Endometrial microvascular endothelial cells (primary cell): Measurements from ENCODE around the gene METTL2B. TPM values are rescaled to one million over a fixed set of nuclear protein-coding genes. Genes with fewer than 3 reads are reported as not detected.
"Not testable (repeated sequence)": the region's sequence is repeated elsewhere in the genome, so short reads cannot be mapped to it uniquely, and the experiment has no call there.

Source experiments
- in situ Hi-C: cut with HindIII; loops from 2 replicates; pipeline ENCODE4 v1.10.0; 2017; ENCODE audit warnings: low sequenced_read_pairs, low pct_unique_long_range_greater_than_20kb; ENCODE audit errors: inconsistent ontology term
- total RNA-seq: library from RNA; depleted of rRNA; stranded (reverse); fragments of >200 nt; gene quantifications from one replicate; pipeline ENCODE4 v1.2.3, GENCODE V29; 2015; ENCODE audit errors: inconsistent ontology term

Gene METTL2B
- total RNA-seq, 1 donor from 2014 or later: 24.7 TPM

DNA sequence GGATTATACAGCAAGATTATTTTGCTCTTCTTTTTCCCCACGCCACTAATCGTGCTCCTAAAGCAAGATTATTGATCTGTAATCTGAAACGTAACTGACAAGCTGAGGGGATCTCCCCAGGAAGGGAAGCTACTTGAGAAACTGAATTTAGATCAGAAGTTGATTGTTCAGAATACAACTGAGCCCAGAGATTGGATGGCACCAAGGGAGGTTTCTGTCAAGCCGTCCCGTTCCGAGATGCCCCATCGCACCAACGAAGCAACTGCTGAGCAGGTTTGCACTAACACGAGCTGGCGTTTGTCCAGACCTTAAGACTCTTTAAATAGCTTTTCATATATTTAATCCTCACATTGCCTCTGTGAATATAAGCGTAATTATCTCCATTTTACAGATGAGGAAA is 35.1 kb downstream of the METTL2B start:
- in situ Hi-C loops: not testable (repeated sequence)

DNA sequence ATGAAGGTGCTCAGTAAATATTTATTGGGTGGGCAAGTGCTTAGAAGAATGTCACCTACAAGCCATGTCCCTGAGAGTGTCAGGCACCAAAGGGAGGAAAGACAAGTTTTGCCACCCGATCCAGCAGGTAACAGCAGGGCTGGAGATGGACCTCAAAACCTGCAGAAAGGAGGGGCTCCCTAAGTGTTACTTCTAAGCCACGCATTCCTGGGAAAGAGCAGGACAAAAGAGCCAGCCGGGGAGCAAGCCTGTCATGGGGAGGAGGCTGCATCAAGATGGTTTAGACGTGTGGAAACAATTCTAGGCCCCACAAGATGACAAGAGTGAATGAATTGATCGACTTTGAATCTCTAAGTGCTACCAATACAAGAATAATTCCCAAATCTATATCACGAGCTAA is 38.7 kb downstream of the METTL2B start:
- in situ Hi-C loops: not testable (repeated sequence)

DNA sequence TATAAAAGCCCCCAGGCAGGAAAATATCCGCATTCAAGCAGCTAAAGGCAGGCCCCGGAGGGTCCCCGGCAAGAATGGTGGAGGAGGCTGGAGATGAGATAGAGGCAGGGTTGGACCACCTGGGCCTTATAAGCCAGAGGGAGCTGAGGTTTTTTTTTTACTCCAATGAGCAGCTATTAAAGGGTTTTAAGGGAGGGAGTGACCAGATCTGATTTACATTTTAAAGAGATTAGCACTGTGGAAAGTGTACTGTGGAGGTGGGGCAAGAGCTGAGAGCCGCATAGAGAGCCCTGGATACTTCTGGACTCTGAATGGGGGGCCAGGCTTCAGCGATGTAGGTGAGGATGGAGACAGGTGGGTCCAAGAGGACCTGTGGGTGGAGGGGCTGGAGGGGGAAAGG is 40.5 kb downstream of the METTL2B start:
- in situ Hi-C loops: not testable (repeated sequence)

DNA sequence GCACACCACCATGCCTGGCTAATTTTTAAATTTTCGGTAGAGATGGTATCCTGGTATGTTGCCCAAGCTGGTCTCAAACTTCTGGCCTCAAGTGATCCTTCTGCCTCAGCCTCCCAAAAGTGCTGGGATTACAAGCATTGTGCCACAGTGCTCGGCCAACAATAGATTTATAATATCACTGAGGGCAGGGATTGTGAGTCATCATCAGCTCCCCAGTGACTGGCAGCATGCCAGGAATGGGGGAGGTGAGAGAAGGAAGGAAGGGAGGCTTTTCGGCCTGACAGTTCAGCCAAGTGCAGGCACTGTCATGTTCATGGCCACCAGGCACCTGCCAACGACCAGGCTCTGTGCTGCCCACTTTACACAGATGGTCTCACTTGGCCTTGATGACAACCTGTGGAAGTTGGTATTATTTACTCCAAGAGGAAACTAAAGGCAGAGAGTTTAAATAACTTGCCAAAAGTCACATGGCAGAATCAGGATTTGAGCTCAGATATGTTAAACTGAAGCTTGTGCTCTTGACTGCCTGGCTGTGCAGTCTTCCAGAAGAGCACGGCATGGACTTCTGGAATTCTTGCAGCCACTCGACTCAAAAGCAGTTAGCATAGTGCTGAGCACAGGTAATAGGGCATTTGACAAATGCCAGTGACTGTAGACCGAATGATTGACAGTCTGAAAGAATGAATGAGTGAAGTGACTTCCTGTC is 46.8 kb downstream of the METTL2B start:
- in situ Hi-C loops: not testable (repeated sequence)

DNA sequence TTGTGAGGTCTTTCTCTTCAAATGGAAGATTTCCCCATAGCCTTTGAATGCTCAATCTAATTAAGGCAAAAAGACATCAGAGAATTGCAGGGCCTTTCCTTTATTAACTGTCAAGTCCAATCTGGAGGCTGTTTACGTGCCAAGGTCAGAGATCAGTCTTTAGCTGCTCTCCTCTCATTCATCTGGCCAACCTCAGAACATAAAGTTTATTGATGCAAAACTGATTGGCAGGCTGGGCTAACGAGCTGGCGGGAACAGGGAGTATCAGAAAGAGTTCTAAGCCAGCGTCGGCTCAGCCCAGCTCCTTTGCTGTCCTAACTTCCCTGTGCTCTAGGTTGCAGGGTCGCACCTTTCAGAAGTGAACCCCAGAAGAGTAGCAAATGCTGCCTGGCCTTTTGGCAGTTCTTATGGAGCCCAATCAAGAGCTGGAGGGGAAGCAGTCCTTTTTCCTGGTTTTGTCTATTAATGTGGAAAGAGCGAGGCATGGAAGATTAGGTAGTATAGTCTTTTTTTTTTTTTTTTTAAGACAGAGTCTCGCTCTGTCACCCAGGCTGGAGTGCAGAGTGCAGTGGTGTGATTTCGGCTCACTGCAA is 47.5 kb downstream of the METTL2B start:
- in situ Hi-C loops: not testable (repeated sequence)

DNA sequence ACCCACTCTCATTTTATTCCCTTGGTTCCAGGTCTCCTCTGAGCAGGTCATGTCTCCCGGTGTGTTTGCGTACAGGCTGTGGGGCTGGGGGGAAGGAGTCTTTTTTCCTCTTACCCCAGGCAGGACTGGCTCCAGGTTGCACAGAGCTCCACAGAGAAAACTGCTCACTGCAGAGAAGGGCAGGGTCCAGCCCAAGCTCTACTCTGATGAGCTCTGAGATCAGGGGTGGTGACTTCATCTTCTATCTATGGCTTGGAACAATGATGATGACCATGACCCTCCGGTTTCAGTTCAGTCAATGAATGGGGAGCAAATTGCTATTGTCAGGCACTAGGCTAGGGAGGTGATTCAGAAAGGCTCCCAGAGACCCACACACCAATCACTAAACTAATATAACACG is 49.0 kb downstream of the METTL2B start:
- in situ Hi-C loops: not testable (repeated sequence)

DNA sequence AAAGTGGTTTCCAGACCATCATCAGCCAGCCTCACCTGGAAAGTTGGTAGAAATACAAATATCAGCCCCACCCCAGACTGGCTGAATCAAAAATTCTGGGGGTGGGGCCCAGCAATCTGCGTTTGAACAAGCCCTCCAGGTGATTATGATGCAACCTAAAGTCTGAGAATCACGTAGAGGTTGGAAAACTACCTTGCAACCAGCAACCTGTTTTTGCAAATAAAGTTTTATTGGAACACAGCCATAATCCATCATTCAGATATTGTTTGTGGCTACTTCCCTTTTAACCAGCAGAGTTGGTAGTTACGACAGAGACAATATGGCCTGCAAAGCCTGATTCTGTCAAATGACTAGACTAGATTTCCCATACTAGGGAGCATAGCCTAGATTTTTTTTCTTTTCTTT is 49.5 kb downstream of the METTL2B start:
- in situ Hi-C loops: not testable (repeated sequence)

DNA sequence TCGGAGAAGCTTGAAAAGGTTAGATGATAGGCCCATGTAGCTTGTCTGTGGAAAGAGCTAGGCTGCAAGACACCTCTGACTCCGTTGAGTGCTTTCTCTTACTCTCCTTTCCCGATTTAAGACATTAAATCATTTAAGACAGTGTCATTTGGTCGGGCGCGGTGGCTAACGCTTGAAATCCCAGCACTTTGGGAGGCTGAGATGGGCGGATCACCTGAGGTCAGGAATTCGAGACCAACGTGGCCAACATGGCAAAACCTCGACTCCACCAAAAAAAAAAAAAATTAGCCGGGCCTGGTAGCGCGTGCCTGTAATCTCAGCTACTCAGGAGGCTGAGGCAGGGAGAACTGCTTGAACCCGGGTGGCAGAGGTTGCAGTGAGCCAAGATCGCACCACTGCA is 52.6 kb downstream of the METTL2B start:
- in situ Hi-C loops: not testable (repeated sequence)

DNA sequence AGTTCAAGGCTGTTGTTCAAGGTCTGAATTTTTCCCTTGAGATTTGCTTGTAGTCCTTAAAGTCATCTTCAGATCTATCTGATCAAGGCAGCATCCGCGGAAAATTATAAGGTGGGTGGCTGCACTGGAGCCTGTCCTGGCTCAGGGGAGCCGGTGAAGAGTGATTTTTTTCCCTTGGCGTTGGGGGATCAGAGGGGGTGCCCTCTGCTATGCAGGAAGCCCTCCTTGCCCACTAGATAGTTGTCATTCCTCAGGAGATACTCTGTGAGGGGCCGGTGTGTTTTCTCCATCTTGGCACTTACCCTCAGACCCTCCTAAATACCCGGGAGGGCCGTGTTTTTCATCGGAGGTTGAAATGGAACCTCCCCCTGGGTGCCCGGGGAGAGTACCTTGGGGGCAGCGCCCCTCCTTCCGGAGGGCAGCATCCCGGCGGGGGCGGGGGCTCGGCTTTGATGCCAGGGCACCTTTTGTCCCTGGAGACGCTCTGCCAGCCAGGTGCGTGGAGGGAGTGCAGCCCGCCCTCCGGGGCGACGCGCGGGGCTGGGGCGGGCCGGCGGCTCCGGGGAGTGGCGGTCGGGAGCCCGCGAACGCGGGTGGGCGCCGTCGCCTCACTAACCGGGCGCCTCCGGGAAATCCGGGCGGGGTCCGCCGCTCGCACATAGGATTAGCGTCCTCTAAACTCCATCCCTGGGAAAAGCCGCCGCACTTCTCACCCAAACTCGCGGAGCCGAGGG is 53.7 kb downstream of the METTL2B start:
- in situ Hi-C loops: not testable (repeated sequence)

DNA sequence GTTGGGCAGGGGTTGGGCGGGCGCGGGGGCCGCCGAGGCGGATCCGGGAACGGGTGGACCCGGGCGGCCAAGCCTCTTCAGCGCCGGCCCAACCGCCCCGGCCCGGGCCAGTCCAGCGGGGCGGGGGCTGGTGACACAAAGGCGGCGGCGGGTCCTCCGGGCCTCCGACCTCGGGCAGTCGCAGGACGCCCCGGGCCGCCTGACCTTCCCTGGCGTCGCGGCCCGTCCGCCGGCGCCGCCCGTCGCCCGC is 54.2 kb downstream of the METTL2B start:
- in situ Hi-C loops: no loop called here

DNA sequence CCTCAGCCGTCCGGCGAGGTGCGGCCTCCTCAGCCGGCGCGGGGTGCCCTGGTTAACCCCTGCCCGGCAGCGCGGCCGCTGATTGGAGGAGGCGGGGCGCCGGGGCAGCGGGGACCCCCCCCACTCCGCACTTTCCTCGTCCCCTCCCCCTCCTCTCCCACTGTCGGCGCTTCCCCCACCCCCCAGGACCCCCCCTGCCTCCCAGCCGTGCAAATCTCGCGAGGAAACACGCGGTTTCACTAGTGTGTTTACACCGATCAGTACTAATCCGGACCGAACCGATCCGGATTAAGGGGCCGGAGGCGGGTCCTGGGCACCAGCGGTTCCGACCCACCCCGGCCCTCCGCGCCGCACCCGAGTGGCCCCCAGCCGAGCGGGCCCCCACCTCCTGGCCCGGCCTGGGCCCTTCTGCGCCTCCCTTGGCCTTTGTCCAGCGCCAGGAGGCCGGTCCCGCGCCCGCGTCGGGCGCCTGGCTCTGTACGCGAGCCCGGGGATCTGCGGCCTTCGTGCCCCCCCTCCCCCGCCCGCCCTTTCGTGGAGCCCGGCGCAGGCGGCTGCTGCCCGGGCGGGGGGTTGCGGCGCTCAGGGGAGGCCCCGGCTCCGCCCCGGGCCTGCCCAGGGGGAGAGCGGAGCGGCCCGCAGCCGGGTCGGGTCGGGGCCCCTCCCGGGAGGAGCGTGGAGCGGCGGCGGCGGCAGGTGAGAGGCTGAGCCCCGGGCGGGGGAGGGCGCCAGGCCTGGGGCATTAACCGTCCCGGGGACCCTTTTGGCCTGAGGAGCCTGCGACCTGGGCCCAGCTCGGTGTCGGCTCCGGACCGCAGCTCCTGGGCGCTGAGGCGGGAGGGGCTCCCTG is 54.8 kb downstream of the METTL2B start:
- in situ Hi-C loops: not testable (repeated sequence)

DNA sequence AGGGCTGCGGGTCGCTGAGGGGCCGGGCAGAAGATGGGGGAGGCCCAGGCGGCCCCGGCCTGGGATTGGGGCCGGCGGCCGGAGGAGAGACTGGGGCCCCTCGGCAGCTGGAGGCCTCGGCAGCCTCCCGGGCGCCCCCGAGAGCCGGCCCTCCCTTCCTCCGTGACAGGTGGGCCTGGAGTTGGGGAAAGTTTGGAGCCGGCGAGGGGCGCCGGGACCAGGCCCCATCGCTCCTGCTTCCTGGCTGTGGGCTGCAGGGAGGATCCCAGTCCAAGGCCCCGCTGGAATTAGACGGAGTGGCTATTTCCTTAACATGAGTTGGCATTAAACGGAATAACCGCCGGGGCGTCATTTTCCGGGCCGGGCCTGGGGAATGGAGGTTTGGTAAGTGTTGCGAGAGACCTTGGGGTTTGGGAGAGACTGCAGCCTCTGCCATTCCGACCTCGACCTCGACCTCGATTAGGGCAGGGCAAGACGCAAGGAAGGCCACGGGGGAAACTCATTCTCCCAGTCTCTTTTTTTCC is 55.5 kb downstream of the METTL2B start:
- in situ Hi-C loops: not testable (repeated sequence)

DNA sequence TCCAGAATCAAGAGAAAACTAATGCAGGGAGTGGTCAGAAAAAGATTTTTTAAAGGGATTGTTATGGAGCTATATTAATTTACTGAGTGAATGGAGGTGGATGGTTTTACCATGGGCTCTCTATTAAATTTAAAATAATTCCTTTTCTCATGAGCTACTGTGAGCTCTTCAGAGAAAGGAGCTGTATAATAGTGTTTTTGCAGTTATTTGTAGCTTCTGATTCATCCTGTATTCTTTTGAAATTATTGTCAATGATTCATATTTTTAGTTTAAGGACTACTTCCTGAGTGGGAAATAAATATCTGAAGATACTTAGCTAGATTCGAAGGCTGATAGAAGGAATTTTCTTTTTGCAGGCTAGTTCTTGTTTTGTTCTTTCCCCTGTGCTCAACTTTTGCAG is 56.4 kb downstream of the METTL2B start:
- in situ Hi-C loops: not testable (repeated sequence)

DNA sequence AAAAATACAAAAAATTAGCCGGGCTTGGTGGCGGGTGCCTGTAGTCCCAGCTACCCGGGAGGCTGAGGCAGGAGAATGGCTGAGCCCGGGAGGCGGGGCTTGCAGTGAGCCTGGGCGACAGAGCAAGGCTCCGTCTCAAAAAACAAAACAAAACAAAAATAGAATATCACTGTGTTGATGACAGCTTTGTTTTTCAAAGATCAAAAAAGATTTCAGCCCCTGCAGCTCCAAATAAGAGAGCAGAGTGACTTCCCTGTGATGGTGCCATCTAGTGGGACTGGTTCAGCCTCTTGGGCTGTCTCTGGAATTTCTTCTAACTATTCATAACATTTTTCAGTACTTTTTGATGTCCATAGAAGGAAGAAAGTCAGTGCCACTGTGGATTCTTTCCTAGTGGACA is 60.9 kb downstream of the METTL2B start:
- in situ Hi-C loops: not testable (repeated sequence)

DNA sequence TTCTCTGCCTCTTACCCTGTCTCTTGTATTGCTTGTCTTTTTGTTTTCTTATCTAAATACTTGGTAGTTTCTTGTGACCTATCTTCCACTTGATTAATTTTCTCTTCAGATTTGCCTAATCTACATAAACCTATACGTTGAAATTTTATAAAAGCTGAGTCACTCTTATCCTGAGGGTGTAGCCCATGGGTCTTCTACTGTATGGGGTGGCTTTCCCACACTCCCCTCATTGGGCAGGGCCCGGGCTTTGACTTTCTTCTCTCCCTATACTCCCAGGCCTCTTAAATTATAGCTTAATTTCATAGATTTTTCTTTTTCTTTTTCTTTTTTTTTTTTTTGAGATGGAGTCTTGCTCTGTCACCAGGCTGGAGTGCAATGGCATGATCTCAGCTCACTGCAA is 66.0 kb downstream of the METTL2B start:
- in situ Hi-C loops: not testable (repeated sequence)

DNA sequence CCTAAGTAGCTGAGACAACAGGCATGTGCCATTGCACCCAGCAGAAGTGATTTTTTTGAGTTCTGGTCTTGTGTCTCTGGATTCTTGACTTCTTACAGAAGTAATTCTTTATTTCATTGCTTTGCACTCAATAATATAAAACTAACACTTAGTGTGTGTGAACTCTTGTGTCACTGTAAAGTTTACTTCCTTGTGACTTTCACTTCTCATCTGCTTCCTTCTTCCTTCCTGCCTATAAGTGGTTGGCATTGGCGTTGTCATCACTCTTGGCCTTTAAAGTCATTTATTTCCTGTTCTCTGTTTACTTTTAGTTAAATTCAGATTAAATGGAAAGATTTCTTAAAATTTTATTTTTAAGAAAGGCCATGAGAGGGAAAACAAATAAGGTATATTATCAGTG is 66.8 kb downstream of the METTL2B start:
- in situ Hi-C loops: not testable (repeated sequence)

DNA sequence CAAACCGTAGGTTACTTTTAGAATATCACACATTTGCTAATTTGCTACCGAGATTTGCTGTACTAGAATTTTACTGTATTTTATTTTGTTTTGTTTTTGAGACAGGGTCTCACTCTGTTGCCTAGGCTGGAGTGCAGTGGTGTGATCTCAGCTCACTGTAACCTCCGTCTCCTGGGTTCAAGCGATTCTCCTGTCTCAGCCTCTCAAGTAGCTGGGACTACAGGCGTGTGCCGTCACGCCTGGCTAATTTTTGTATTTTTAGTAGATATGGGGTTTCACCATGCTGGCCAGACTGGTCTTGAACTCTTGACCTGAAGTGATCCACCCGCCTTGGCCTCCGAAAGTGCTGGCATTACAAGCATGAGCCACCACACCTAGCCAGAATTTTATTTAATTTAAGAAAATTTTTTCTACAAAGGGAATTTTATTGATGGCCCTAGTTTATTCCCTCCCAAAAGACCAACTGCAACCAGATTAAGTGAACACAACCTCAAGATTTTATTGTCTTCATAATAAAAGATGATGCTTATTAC is 69.8 kb downstream of the METTL2B start:
- in situ Hi-C loops: not testable (repeated sequence)

DNA sequence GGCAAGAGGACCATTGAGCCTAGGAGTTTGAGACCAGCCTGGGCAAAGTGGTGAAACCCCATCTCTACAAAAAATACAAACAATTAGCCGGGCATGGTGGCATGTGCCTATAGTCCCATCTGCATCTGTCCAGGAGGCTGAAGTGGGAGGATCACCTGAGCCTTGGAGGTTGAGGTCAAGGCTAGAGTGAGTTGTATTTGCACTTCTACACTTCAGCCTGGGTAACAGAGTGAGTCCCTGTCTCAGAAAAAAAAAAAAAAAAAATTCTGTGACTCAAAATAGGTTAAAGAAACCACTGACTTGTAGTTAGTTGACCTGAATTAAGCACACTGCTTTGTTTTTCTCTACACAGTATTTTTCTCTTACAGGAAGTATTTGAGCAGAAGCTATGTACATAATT is 74.4 kb downstream of the METTL2B start:
- in situ Hi-C loops: no loop called here

DNA sequence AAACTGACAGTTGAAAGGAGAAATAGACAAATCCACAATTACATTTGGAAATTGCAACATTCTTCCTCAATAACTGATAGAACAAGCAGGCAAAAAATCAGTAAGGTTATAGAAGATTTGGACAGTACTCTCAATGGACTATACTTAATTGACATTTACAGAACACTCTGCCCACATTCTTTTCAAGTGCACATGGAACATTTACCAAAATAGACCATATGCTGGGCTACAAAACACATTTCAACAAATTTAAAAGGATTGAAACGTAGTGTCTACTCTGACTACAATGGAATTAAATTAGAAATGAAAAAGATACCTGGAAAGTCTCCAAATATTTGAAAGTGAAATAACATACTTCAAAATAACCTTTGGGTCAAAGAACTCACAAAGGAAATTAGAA is 77.8 kb downstream of the METTL2B start:
- in situ Hi-C loops: not testable (repeated sequence)
